Iris pigment epithelial cell (primary cell): ENCODE results near the gene NDST3.

Experiments used
- DNase-seq: peaks from one replicate; pipeline ENCODE4 v3.0.0-alpha.2; 2011; ENCODE audit warnings: low read depth

Gene NDST3

DNA sequence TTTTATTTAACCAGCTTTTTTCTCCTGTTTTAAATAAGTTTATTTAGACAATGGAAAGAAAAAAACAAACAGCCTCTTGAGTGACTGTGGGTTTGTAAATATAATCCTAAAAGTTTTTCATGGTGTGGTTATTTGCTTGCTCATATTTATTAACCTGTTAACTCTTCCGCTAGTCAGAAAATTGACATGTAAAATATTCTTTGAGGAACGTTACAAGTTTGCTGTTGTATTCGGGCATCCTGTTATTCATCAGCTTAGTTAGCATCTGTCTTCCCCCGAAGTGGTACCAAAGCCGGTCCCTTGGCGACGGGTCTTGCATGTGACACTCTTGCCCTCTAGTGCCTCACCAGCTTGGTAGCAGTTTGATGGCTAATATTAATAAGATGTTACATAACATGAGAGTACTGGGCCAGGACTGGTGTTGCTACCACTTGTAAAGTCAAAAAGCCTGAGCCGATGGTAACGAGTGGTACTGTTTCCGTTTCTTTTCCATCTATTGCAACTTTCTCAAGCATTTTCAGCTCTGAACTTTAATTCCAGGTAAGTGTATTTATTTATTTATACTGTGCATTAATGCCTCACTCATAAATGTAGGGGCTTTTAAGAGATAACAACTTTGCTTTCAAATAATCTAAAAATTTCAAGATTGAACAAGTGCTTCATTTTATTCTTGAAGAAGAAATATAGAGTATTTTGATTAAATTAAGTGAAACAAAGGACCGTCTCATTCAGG, at the start of gene NDST3:
Gene NDST3, plus strand, starts transcription at position 434 of the 733 bp plus-strand sequence. CDS start 19,425 bp downstream, outside the sequence.
- DNase-seq = peak; percentile 55

DNA sequence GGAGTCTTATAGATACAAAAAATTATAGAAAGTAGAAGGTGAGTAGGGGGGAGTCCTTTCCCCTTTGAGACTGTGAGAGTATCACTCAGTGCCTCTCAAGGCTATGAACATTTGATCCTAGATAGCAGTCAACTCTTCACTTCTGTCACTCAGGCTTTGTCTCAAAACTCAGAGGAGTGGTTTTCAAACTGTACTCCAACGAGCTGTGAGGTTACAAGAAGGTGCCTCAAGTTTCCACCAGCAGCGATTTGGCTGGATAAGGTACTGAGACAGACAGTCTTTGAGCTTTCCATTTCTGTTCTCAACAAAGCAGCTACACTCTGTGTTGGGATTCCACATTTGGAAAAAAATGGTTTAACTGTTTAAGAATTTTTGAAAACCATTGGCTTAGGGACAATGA, 48.0 kb upstream of the NDST3 start:
- no peak for DNase-seq

GRCh38 chr4:117987464-117987863, 46.8 kb upstream of the NDST3 start:
- no peak for DNase-seq

DNA sequence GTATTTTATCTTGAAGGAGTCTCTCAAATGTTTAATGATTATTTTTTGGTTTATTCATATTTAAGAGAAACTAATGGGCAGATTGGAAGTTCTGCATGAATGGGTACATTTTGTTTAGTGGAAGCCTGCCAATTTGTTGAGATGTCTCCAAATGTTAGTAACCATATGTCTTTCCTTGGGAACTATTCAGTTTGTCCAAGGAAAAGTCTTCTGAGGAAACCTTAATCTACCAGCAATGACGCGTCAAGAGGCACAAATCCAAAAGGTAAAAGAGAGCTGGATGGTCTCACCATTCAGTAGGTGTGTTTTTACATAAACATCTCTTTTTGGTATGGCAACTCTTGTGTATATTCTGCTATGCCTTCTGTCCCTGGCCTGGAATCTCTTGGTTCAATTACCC, 37.4 kb upstream of the NDST3 start:
- DNase-seq = no peak

DNA sequence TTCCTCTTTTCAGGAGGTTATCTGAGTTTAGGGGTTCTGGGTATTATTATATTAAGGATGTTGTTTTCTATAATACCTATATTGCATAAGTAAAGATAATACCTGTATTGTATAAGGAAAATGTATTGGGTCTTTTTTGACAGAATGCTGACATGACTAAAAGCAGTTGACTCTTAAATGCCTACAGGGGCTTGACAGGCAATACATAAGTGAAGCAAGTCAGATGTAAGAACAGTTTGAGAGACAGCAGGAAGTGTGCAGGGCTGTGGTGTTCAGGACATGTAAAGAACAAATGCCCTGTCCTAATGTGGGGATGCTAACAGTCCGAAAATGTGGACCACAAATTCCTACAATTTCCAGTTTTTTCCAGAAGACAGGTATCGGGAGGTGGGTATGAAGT, 30.2 kb upstream of the NDST3 start:
- DNase-seq = no peak

DNA sequence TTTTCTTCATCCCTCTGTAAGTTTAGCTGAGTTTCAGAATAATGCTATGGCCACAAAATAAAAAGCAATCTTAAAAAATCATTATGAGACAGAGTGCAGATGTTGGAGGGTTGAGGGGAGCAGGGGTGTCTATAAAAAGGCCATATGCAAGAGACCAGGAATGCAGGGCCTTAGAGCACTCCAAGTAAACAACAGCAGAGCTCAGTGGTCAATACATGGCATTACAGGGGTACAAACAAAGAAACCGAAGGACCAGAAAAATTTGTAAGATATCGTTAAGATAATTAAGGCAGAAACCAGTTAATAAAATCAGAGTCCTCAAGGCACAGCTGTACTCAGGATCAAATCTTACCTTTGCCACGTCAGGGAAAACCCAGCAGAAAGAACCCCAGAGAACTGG, 28.4 kb upstream of the NDST3 start:
- DNase-seq = no peak

DNA sequence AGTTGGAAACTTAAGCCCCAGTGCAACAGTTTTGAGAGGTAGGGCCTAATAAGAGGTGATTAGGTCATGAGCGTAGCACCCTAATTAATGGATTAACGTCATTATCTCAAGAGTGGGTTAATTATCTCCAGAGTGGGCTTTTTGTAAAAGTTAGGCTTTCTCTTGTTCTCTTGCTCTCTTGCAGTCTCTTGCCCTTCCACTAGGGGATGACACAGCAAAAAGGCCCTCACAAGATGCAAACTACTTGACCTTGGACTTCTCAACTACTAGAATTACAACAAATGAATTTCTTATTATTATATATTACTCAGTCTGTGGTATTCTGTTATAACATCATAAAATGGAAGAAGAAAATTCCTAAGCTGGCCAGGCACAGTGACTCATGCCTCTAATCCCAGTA, 22.1 kb upstream of the NDST3 start:
- peak; percentile 18 for DNase-seq

GRCh38 chr4:118014831-118015230, 19.5 kb upstream of the NDST3 start:
- no peak for DNase-seq

GRCh38 chr4:118018381-118019145, 15.7 kb upstream of the NDST3 start:
- DNase-seq = no peak

DNA sequence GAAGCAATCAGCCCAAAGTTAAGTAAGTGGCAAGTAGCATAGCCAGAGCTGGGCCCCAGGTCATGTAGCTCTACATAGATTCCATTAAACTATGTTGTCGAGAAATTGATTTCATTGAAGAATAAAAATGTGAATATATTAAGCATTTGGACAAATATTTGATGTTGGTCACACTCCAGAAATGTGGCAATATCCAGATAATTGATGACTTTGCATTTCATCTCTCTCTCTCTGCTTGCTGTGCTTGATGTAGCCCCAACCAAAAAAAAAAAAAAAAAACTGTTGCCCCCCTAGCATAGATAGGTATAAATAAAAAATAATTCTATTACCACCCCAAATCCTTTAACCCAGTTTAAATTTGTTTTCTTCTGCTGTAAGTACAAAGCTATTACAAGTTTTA, 7.5 kb upstream of the NDST3 start:
- DNase-seq = no peak

- DNase-seq = no peak
Observed at GRCh38 chr4:118029224-118029623, 5.1 kb upstream of the NDST3 start.

- DNase-seq = peak; percentile 23
Observed at GRCh38 chr4:118032691-118033090, 1.6 kb upstream of the NDST3 start.

- DNase-seq = peak; percentile 40
Observed at GRCh38 chr4:118033148-118034052, 886 bp upstream of the NDST3 start.

- no peak for DNase-seq
Observed at GRCh38 chr4:118035309-118035708, 1.0 kb downstream of the NDST3 start.

- DNase-seq = no peak
Observed at GRCh38 chr4:118036336-118036735, 2.0 kb downstream of the NDST3 start.

DNA sequence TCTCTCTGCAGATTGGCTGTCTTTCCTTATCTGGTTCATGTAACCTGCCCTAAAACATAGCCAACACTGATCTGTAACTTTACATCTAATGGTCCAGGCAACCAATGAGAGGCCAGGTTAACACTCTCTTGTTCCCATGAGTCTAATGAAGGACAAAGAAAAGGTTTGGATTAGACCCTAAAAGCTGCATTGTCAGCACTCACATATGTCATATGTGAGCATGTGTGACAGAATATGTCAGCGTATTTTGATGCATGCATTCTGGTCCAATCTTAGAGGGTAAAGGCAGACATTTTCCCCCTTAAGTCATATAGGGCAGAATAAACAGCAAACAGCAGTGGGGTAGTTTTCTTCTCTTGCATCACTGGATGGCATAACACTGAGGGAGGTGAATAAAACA, 3.7 kb downstream of the NDST3 start:
- DNase-seq = no peak

GRCh38 chr4:118046323-118046722, 12.0 kb downstream of the NDST3 start:
- no peak for DNase-seq

GRCh38 chr4:118047043-118047442, 12.8 kb downstream of the NDST3 start:
- DNase-seq = no peak

- no peak for DNase-seq
Observed at GRCh38 chr4:118058955-118059354, 24.7 kb downstream of the NDST3 start.

DNA sequence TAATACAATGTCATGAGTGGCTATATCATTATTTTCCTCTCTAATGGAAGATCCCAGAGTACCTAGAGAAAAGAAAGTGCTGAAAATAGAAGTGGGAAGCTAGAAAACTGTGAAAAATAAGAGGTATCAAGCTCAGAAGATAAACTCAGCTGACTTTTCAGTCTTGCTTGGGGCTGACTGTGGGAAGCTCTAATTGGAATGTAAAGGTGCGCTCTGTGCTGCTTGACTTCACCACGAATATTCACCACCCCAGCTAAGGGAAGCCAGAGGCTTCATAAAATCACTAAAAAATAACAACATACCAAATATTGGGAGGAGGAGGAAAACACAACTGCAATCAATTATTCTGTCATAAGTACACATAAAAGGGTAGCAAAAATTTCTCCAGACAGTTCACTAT, 25.1 kb downstream of the NDST3 start:
- no peak for DNase-seq

GRCh38 chr4:118076958-118077766, 42.9 kb downstream of the NDST3 start:
- DNase-seq = peak; percentile 44

GRCh38 chr4:118077767-118078105, 43.5 kb downstream of the NDST3 start:
- DNase-seq = no peak
